Mammary epithelial cell (primary cell): Measurements from ENCODE around the gene PLK5.

Experiments
- CTCF ChIP-seq, 2 donors: IDR thresholded peaks in 1 of 2; conservative IDR thresholded peaks in 1 of 2; 2 replicates each; pipeline ENCODE4 v1.5.1; 2011 to 2012; ENCODE audit warnings: inconsistent platforms in 2 of 2, low read length in 2 of 2, mild to moderate bottlenecking in 2 of 2, control low read depth in 1 of 2, low read depth in 1 of 2; ENCODE audit not compliant: insufficient read depth in 1 of 2; ENCODE audit errors: extremely low read depth in 1 of 2
- EZH2 ChIP-seq: IDR thresholded peaks from 2 replicates; pipeline ENCODE4 v1.6.1; 2012; ENCODE audit warnings: low read length, inconsistent platforms, borderline replicate concordance

GRCh38 chr19:1507192-1507660, 16.7 kb upstream of the PLK5 start:
- TF ChIP-seq EZH2 (no peak), CTCF (conservative IDR thresholded peaks at IDR 0.05 in 1 of 2, IDR thresholded peaks at IDR 0.05 in 1 of 2; ENCODE audit: extremely low read depth in 1 of 2, insufficient read depth in 1 of 2, low read depth in 1 of 2, low read length in 2 of 2) (no peak)
